Pulmonary artery endothelial cell (primary cell): ENCODE results near the gene MAD1L1. TPM values are rescaled to one million over a fixed set of nuclear protein-coding genes. Genes with fewer than 3 reads are reported as not detected.

Source experiments
- DNase-seq: peaks from one replicate; pipeline ENCODE4 v3.0.0-alpha.2; 2011; ENCODE audit warnings: low read depth, low spot score
- total RNA-seq: library from RNA; depleted of rRNA; stranded (reverse); fragments of >200 nt; gene quantifications from 2 replicates; pipeline ENCODE4 v1.2.3, GENCODE V29; 2014

MAD1L1 gene
- total RNA-seq, 1 donor from 2014 or later: 53.2 TPM

DNA sequence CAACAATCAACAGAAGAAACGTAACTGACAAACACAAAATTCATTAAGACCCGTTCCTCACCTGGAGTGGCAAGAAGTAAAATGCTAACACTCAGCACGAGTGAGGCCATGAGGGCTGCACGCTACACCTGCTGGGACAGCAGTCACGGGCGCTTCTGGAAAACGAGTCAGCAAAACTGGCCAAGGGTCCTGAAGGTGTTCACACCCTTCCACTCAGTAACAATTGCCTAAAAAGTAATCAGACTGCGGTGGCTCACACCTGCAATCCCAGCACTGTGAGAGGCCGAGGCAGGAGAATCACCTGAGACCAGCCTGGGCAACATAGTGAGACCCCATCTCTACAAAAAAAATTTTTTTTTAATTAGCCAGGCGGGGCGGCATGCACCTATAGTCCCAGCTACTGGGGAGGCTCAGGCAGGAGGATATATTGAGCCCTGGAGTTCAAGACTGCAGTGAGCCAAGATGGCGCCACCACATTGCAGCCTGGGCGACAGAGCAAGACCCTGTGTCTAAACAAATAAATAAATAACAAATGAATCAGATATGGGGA is 199.1 kb downstream of the MAD1L1 start:
- DNase-seq: no peak

DNA sequence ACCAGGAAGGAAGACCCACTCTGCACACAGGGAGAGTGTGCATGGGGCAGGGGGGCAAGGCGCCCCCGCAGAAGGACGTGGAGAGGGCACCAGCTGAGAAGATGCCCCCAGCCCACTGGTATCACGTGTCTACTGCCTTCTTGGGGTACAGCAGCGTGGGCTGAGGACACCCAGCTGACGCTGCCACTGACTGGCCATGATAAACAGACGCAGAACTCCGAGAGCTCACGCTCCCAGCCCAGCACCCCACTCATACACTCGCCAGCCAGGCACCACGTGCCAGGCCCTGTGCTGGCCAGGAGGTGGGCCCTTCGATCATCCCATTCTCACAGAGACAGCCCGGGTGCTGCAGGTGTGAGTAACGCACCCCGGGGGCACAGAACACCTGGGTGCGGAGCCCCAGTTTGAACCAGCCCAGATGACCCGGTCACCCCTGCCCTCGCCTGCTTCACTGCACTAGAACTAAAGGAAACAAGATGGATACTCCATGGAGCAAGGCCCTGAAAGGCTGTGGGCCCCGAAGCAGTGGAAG is 199.8 kb downstream of the MAD1L1 start:
- no peak for DNase-seq

DNA sequence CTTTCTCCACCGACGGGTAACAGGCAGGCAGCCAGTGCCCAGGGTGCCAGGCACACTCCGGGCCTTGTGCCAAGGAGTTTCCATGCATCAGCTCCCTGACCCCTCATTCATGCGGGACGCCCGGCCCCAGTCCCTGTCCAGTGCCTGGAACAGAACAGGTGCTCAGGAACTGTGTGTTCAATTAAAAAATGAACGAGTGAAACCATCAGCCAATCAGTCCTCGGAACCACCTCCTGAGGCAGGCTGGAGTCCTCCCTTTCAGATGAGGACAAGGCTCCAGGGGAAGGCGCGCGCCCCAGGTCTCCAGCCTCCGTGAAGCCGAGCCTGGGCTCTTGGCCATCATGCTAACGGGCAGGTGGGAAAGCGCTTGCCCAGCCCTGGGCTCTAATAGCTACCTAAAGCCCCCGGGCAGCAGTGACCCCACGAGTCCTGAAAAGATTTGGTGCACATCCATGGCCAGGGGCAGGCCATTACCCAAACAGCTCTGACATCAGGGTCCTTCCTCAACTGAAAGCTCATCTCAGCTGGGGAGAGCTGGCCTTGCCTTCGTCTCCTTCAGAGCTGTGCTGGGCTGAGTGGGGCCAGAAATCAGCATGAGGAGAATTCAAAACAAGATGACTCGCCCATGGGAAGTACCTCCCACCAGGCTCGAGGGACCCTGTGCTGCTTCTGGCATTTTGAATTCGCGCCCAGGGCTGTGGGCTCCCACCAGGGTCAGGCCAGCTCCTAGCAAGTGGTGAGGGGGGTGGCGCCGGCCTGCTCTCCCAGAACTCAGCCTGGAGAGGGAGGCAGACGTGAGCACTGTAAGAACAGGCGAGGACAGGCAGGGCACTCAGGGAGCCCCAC is 200.5 kb downstream of the MAD1L1 start:
- no peak for DNase-seq

DNA sequence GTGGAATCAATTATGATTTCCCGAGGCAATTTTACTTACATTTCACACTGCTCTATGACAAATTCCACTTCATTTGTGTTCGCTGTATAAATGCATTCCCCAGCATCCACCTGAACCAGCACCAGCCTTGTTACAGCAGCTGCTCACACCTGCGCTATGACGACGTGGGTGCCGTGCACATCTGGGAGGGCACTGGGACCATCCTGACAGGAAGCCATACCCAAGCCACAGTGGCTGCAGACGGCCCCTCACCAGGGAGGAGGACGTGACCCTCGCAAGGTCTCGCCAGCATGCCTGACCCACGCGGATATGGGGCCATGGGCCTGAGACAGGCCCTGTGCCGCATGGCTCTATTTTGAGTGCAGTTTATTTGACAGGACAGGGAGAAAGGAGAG is 201.3 kb downstream of the MAD1L1 start:
- no peak for DNase-seq

DNA sequence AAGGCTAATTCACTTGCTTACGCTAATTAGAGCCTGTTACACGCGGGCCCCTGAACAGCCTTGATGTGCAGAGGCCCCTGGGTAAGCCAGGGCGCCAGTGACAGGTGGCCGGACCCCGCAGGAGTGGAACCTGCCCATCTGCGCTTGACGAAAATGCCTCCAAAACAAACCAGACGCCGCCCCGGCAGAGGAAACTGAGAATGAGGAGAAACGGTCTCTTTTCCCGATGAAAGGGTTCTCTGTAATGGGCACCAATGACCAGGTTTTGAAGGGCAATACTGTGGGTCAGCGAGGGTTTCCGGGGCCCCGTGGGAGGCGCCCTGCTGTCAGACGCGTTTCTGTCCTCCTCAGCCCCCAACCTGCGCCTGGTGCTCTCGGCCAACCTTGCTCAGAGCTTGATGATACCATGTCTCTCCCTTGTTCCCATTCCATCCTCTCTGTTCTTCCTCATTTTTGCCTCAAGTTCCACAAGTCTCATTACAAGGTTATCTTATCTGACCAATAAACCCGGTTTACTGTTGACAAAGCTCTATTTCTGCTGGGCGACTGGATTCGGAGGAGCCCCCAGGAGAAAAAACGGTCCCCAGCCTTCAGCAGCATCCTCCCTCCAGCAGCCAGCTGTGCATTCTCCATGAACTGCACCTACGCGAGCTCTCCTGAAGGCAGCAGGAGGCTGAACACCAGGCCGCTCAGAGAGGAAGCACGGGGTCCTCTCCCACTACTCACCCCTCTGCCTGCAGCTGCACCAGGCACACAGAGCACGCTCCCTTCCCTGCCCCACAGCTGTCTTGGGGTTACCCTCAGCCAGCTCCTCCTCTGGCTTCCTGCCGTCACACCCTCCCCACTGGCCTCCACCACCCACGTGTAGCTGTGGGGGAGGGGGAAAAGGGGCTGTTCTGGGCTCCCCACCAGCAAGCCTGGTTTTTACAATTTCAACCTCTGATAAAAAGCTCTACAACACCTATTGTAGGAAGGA is 202.0 kb downstream of the MAD1L1 start:
- DNase-seq: no peak

DNA sequence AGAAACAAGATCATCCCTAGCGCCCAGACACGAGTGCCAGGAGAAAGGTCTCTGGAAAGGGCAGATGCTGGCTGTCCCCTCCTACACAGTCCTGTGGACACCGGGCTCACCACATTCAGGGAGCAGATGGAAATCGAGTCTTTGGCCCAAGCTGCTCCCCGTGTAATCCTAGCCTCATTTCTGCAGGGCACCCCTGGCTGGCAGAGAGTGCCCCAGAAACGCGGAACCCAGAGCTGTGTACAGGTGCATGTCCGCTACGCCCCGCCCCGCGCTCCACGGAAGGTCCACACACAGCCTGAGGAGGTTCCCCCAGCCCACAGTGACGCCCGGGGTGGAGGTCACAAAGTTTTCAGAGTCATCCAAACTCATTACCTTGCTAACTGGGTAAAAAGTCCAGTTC is 202.8 kb downstream of the MAD1L1 start:
- DNase-seq: no peak

DNA sequence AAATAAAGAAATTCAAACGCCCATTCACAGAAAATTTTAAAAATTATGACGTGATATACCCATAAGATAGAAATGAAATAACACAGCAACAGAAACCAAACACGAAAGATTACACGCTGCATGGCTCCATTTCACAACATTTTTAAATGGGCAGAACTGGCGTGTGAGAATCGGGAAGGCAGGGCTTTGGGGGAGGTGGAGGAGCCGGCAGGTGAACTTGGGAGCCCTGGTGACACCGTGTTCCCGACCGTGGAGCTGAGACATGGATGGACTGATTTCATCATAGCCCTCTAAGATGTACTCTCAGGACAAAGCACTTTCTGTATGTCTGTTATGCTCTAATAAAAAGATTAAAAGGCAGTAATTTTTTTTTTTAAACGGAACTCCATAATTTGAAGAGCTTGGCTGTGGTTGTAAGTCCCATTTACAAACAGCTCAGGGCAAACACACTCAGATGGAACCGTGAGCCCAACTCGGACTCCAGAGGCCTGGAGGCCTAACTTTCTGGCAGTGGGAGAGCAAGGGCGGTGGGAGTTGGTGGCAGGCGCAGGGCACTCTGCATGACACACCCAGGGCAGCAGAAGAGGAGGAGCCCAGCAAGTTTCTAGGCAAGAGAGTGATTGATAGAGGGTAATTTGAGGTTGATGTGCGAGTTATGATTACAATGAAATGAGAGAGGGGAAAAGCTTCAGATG is 203.4 kb downstream of the MAD1L1 start:
- no peak for DNase-seq

DNA sequence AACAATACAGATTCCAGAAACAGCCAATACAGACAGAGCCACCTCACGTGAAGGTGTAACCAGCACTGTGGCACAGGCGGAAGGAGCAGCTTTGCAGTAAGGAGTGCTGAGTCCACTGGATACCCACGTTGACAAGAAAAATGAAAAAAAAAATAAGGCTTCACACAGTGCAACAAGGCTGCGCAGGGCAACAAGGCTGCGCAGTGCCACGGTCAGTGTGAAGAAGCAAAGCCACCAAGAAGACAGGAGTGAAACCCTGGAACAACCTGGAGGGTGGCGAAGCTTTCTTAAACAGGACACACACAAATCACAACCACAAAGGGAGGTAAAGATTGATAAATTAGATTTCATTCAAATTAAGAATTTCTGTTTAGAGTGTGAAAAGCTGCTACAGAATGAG is 204.0 kb downstream of the MAD1L1 start:
- no peak for DNase-seq

DNA sequence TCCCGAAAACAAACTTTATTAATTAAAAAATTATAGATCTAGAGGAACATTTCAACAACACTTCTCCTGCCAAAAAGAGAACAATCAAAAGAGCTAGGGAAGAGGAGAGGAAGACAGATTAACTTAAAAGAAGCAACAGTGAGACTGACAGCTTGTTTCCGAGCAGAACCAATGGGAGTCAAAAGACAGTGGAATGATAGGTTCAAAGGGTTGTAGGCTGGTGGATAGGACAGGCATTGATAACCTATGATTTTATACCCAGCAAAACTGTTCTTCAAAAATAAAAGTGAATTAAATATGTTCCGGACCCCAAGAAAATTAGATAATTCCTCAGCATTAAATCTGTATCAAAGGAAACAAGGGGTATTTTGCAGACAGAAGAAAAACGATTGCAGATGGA is 207.6 kb downstream of the MAD1L1 start:
- DNase-seq: no peak

DNA sequence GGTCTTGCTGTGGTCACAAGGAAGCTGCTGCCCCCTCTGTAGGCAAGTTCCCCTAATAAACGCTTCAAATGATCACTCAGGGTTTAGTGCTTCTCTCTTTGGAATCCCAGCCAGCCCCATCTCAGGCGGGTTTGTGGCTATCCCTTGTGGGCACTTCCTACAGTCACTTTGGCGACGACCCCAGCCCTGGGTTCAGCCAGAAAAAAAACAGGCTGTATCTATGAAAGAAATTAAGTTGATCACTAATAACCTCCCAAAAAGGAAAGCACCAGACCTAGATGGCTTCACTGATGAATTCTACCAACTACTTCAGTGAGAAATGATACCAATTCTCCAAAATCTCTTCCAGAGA is 208.2 kb downstream of the MAD1L1 start:
- no peak for DNase-seq

DNA sequence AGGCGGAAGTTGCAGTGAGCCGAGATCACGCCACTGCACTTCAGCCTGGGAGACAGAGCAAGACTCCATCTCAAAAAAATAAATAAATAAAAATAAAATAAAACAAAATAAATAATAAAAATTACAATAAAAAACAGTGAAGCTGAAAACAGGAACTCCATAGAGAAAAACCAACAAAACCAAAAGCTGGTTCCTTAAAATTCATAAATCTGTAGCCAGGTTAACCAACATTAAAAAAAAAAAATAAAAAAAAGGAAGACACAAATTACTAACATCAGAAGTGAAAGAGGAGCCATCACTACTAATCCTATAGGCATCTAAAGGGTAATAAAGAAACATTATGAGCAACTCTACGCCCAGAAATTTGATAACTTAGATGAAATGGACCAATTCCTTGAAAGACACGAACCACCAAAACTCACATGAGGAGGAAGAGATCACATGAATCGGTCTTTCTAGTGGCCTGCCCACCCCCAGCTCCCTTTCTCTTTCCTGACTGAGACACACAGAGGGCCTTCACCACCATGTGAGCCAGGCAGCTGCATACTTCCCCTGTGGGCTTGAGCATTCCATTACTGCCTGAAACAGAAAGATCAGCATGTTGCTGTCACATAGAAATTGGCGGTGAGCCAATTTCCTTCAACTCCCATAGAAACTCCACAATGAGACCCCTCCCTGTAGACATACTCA is 208.7 kb downstream of the MAD1L1 start:
- no peak for DNase-seq

DNA sequence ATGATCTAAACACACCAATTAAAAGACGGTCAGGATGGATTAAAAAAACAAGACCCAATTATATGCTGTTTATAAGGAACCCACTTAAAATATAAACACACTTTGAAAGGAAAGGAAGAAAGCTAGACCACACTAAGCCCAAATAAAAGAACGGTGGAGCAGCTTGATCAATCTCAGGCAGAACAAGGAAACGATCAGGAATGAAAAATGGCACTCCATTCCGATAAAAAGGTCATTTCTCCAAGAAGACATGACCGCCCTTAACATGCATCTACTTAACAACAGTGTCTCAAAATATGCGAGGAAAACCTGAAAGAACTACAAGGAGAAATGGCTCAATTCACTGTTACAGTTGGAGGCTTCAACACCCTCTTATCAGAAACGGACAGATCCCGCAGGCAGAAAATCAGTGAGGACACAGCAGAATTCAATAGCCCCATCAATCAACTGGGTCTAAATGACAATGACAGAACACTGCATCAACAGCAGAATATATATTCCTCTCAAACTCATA is 210.0 kb downstream of the MAD1L1 start:
- no peak for DNase-seq

DNA sequence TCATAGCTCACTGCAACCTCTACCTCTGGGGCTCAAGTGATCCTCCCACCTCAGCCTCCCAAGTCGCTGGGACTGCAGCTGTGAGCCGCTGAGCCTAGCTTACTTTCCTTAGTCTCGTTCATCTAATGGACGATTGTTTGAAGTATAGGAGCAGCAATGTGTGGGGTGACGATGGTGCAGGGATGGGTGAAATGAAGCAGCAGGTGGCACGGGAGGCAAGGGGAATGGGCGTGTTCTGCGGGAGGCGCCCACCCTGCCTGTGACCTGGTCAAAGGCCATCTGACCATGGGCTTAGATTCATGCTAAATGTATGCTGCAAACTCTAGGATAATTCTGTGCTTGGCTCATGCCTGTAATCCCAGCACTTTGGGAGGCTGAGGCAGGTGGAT is 210.7 kb downstream of the MAD1L1 start:
- no peak for DNase-seq

DNA sequence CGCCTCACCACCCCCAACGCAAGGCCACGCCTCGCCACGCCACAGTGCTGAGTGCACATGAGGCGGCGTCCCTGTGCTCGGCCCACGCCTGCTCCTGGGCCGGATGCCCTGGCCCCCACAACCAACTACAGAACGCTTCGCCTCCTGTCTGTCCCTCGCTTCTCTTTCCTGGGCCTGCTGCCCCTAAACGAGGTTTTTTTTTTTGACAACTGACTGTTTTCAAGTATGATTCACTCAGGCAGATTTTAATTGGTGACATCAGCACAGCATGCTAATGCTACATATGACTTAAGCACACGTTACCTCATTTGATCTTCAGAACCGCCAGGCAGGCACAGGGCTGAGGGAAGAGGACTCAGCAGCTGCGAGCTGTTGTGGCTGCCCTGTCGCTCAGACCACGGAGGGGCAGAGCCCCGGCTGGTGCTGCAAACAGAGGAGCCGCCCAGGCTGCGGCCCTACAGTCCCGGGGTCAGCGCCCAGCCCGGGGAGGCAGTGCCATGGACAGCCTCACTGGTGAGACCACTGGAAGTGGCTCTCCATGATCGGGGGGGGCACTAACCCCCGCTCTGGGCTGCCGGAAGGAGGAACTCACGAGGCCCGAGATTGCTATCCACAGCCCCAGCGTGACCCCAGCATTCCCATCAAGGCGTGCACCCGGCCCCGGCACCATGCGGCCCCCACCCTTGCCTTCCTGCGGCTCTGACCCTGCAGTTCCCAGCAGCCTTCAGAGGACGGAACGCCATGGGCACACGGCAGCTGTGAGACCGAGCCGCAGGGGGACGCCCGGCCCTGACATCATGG is 212.8 kb downstream of the MAD1L1 start:
- no peak for DNase-seq

DNA sequence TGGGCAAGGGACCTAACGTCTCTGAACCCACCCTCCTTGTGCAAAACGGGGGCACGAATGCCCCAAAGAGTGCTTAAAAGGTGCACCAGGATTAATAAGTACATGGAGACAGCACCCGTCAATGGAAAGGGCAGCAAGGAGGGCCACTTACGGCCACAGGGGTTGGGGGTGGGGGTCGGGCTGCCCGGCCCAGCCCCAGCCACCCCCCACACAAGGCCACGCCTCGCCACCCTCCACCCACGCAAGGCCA is 213.4 kb downstream of the MAD1L1 start:
- no peak for DNase-seq

DNA sequence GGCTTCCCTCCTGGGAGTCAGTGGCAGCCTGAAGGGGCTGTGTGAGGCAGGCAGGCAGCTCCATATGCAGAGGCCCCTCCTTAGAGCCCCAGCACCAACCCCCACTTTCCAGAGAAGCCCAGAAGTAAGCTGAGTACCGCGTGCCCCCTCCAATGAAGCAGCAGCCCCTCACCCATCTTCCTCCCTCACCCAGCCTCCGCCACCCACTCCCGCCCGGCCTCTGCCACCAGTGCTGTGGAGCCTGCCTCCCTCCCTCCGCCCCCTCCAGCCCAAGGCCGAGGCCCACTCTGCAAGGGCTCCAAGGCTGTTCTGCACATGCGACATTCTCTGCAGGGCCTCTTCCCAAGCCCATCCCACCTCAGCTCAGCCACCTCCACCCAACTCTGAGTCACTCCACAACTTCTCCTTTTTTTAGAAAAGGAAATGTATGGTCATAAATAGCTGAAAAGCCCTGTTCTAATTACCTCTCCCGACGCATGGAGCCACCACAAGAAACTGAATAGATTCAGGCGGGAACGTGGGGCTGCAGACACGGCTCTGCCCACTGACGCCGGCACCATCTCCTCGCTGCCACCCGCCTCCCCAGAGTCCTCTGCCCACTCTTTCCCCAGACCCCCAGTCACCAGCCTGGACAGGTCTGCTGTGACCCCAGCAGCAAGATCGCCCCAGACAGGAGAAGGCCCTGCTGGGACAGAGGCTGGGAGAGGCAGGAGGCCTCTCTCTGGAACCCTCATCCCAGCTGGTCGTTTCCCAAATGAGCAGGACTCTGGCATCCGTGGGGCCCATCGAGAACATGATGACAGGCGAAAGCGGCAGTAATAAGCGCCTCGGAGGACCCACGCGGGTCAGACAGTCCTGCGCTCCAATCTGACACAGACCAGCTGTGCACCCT is 213.9 kb downstream of the MAD1L1 start:
- no peak for DNase-seq

DNA sequence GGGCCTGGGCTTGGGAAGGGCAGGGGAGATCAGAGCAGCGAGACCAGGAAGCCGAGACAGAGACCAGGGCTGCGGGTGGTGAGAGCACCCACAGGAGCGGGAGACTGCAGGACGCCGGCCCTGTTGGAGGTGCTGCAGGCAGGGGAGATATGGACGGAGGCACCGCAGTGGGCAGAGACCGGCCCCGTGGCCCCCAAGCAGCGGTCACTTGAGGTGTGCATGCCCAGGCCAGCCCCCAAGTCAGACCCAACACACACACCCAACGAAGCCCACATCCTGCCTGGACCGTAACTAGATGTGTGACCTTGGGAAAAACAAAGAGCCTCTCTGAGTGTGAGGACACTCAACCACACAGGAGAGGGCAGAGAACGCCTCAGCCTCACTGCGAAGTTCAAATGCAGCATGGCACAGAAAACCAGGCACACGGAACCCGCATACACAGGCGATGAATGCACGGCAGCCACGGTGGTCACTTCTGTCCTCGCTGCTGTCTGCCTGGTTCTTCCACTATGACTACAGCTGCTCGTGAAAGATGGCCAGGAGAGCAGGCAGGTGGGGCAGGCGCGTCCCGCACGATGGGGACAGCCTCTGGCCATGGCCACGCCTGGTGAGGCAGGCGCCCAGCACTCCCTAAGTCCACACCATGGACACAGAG is 214.7 kb downstream of the MAD1L1 start:
- no peak for DNase-seq

DNA sequence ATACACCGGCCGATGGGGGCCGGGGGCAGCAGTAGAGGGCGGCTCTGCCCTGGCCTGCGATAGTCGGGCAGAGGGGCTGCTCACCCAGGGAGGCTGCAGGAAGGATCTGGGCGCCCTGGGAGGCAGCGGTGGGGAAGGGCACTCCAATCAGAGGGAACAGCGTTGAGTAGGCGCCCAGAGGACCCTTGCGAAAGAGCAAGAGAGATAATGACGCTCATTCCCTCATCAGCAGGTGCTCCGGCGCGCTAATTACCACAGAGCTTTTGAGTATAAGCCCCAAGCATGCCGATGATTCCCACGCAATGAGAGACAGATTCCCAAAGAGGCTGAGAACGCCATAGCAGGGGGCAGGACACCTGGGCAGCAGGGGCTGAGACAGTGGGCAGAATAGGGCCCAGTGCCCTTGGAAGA is 215.3 kb downstream of the MAD1L1 start:
- DNase-seq: no peak
